ENCODE data around the gene ZFP64. TPM values are rescaled to one million over a fixed set of nuclear protein-coding genes. Genes with fewer than 3 reads are reported as not detected.

ZFP64 gene
- polyA plus RNA-seq, 2 of the 4 experiments (the other 2 are of a cell fraction): 14.4 to 22.0 TPM

GRCh38 chr20:52166150-52166549, 25.4 kb downstream of the ZFP64 start:
- CTCF ChIA-PET: interaction anchor here (0.9 to 2.6 kb wide), 3 partner anchors 10 to 38 kb away, joined by 4 to 9 read pairs (median 5); no protein-coding TSS in a partner anchor

GRCh38 chr20:52160621-52161204, 30.9 kb downstream of the ZFP64 start:
- Histone ChIP-seq H3K4me1 (no peaks in the 10 kb centered on the region), H3K9me3 (peaks cover 13% of the 10 kb centered on the region), H3K4me3 (no peak overlapping the region), H3K4me2 (no peak overlapping the region), H3K27ac (no peak overlapping the region)
- WGBS (ENCODE audit: missing lambda C conversion rate): 93% methylated on average over 9 of the region's 9 CpGs
- ChIA-PET POLR2A (no interaction called here), CTCF (interaction anchor here (1.9 to 2.5 kb wide), 2 partner anchors 13 to 32 kb away, joined by 5 to 10 read pairs; no protein-coding TSS in a partner anchor)
- FAIRE-seq: no peak
- no peak for ATAC-seq
- TF ChIP-seq HDAC2 (IDR thresholded peaks at IDR 0.05) (no peak), POLR2A (IDR thresholded peaks at IDR 0.05; ENCODE audit: low read length) (no peak), CHD4 (IDR thresholded peaks at IDR 0.05; ENCODE audit: borderline replicate concordance) (no peak), RFX5 (IDR thresholded peaks at IDR 0.05) (no peak), ZSCAN20 (CRISPR knock-in tag; IDR thresholded peaks at IDR 0.05) (no peak)
- DNase-seq (ENCODE audit: low read depth in 1 of 2, low spot score in 1 of 2): no peak

More at GRCh38 chr20:52166150-52166549, 25.4 kb downstream of the ZFP64 start:
- 0 out of 3 replicates have a peak, but pooled peaks cover 6% of the 10 kb centered on the region for H3K9me3 ChIP-seq
- DNase-seq (ENCODE audit: low read depth in 1 of 2, low spot score in 1 of 2) (no peak), ATAC-seq (no peak), FAIRE-seq (no peak)
- 100% methylated on average over 1 of the region's 1 CpG for WGBS (ENCODE audit: missing lambda C conversion rate)
- H3K4me2 ChIP-seq: no peak overlapping the region
- no peak for TF ChIP-seq KDM5A (IDR thresholded peaks at IDR 0.05)
- TF ChIP-seq NFE2L2 (conservative IDR thresholded peaks at IDR 0.05; ENCODE audit: low read length): no peak
- TF ChIP-seq MYC (IDR thresholded peaks at IDR 0.05; ENCODE audit: borderline replicate concordance, low read length): no peak
- TF ChIP-seq ELK1 (IDR thresholded peaks at IDR 0.05; ENCODE audit: low read depth, low read length): no peak
- TF ChIP-seq GATA3 (IDR thresholded peaks at IDR 0.05; ENCODE audit: borderline replicate concordance): no peak
- no peak for TF ChIP-seq RFX5 (IDR thresholded peaks at IDR 0.05)
- TF ChIP-seq RCOR1 (IDR thresholded peaks at IDR 0.05; ENCODE audit: low read depth, low read length): no peak
- no peak for TF ChIP-seq CTCF (IDR thresholded peaks at IDR 0.05)
- TF ChIP-seq HOXA7 (CRISPR knock-in tag; IDR thresholded peaks at IDR 0.05): no peak
- TF ChIP-seq FOXS1 (CRISPR knock-in tag; IDR thresholded peaks at IDR 0.05): no peak
- no peak for TF ChIP-seq ZNF302 (CRISPR knock-in tag; IDR thresholded peaks at IDR 0.05)
- no peak for TF ChIP-seq CEBPB (IDR thresholded peaks at IDR 0.05)
- TF ChIP-seq BCL3 (IDR thresholded peaks at IDR 0.05): no peak
- no peak for TF ChIP-seq HDAC2 (IDR thresholded peaks at IDR 0.05)
- no peak for TF ChIP-seq TFCP2L1 (CRISPR knock-in tag; IDR thresholded peaks at IDR 0.05)
- no peak for TF ChIP-seq TP53 (CRISPR knock-in tag; IDR thresholded peaks at IDR 0.05)
- no peak for TF ChIP-seq ESRRA (IDR thresholded peaks at IDR 0.05; ENCODE audit: borderline replicate concordance, low read length)
- TF ChIP-seq EHF (CRISPR knock-in tag; IDR thresholded peaks at IDR 0.05): no peak
- no peak for TF ChIP-seq CHD2 (IDR thresholded peaks at IDR 0.05; ENCODE audit: low read length, partially characterized antibody)
- TF ChIP-seq HMGXB4 (CRISPR knock-in tag; IDR thresholded peaks at IDR 0.05; ENCODE audit: borderline replicate concordance): no peak
- H3K4me3 ChIP-seq: no peak overlapping the region
- POLR2A ChIA-PET: no interaction called here
- no peak overlapping the region for H3K27ac ChIP-seq
- H3K4me1 ChIP-seq: 0 out of 3 replicates have a peak, but pooled peaks cover 3% of the 10 kb centered on the region

All from A549 (cell line).